GM23338 (cell line): ENCODE results near the gene ERMN. TPM values are rescaled to one million over a fixed set of nuclear protein-coding genes. Genes with fewer than 3 reads are reported as not detected.

Experiments
- ATAC-seq: fragments of 200-7000 bp; cut with Tn5 transposase; 3 replicates; pipeline ENCODE4 v1.9.1; 2020
- DNase-seq: peaks from one replicate; pipeline ENCODE4 v3.0.0-alpha.2; 2015; ENCODE audit warnings: low spot score
- H2AFZ ChIP-seq: fragments of 200-600 bp; sonication (generic); 2 replicates; pipeline ENCODE4 v1.8.0; 2016; ENCODE audit warnings: antibody characterized with exemption, mild to moderate bottlenecking, moderate library complexity
- H3F3A ChIP-seq: fragments of 200-600 bp; sonication (generic); replicated peaks from 2 replicates; pipeline ENCODE4 v1.8.0; 2017; ENCODE audit warnings: antibody characterized with exemption, mixed run types, low read depth
- H3K27ac ChIP-seq: fragments of 200-600 bp; sonication (generic); 2 replicates; pipeline ENCODE4 v1.6.1; 2016; ENCODE audit warnings: low read depth
- H3K27me3 ChIP-seq: fragments of 200-600 bp; sonication (generic); 2 replicates; pipeline ENCODE4 v1.8.0; 2016; ENCODE audit warnings: mild to moderate bottlenecking, mixed run types, moderate library complexity; ENCODE audit not compliant: insufficient read depth
- H3K36me3 ChIP-seq: fragments of 200-600 bp; sonication (generic); 2 replicates; pipeline ENCODE4 v1.8.0; 2016; ENCODE audit warnings: mild to moderate bottlenecking; ENCODE audit not compliant: insufficient read depth
- H3K4me1 ChIP-seq: fragments of 200-600 bp; sonication (generic); 2 replicates; pipeline ENCODE4 v1.8.0; 2016; ENCODE audit warnings: mild to moderate bottlenecking, moderate library complexity; ENCODE audit not compliant: insufficient read depth
- H3K4me2 ChIP-seq: fragments of 200-600 bp; sonication (generic); 2 replicates; pipeline ENCODE4 v1.7.1; 2017; ENCODE audit warnings: mixed run types
- H3K4me3 ChIP-seq: fragments of 200-600 bp; sonication (generic); 2 replicates; pipeline ENCODE4 v1.6.1; 2016; ENCODE audit warnings: mixed run types
- H3K79me2 ChIP-seq: fragments of 200-600 bp; sonication (generic); replicated peaks from 2 replicates; pipeline ENCODE4 v1.8.0; 2017; ENCODE audit warnings: mild to moderate bottlenecking; ENCODE audit not compliant: insufficient read depth
- H3K9me2 ChIP-seq: fragments of 200-600 bp; sonication (generic); 2 replicates; pipeline ENCODE4 v1.8.0; 2017; ENCODE audit not compliant: insufficient read depth
- H4K20me1 ChIP-seq: fragments of 200-600 bp; sonication (generic); replicated peaks from 2 replicates; pipeline ENCODE4 v1.8.0; 2017; ENCODE audit warnings: mild to moderate bottlenecking; ENCODE audit not compliant: insufficient read depth
- H3K27ac Mint-ChIP-seq: 2 replicates; pipeline ENCODE4 v1.8.0; 2020; ENCODE audit warnings: inconsistent platforms, mild to moderate bottlenecking, moderate library complexity, mixed read lengths
- H3K27me3 Mint-ChIP-seq: 3 replicates; pipeline ENCODE4 v1.8.0; 2022; ENCODE audit warnings: low read depth, mild to moderate bottlenecking, moderate library complexity, mixed read lengths, inconsistent platforms; ENCODE audit not compliant: insufficient read depth, poor library complexity
- H3K36me3 Mint-ChIP-seq: 3 replicates; pipeline ENCODE4 v1.8.0; 2021; ENCODE audit warnings: low read depth, mild to moderate bottlenecking, inconsistent platforms, moderate library complexity, mixed read lengths
- H3K4me1 Mint-ChIP-seq: 3 replicates; pipeline ENCODE4 v1.8.0; 2020; ENCODE audit warnings: mild to moderate bottlenecking, inconsistent platforms, mixed read lengths
- H3K4me3 Mint-ChIP-seq: 3 replicates; pipeline ENCODE4 v1.8.0; 2021; ENCODE audit warnings: moderate library complexity, mild to moderate bottlenecking, inconsistent platforms, mixed read lengths
- H3K9me3 Mint-ChIP-seq: 3 replicates; pipeline ENCODE4 v1.8.0; 2020; ENCODE audit warnings: moderate library complexity, mild to moderate bottlenecking, inconsistent platforms, mixed read lengths
- EZH2 ChIP-seq: fragments of 200-600 bp; sonication (generic); IDR thresholded peaks from one replicate; pipeline ENCODE4 v1.8.0; 2017; ENCODE audit warnings: antibody characterized with exemption, mild to moderate bottlenecking, low read depth; ENCODE audit not compliant: unreplicated experiment
- EZH2phosphoT487 ChIP-seq: fragments of 200-600 bp; sonication (generic); IDR thresholded peaks from one replicate; pipeline ENCODE4 v1.8.1; 2018; ENCODE audit warnings: antibody characterized with exemption; ENCODE audit not compliant: unreplicated experiment
- JUNB ChIP-seq: IDR thresholded peaks from one replicate; pipeline ENCODE4 v1.6.1; 2016; ENCODE audit warnings: antibody characterized with exemption; ENCODE audit not compliant: unreplicated experiment
- POLR2AphosphoS5 ChIP-seq: IDR thresholded peaks from 2 replicates; pipeline ENCODE4 v1.6.1; 2016; ENCODE audit warnings: antibody characterized with exemption, low read depth
- REST ChIP-seq: IDR thresholded peaks from one replicate; pipeline ENCODE4 v1.6.1; 2018; ENCODE audit warnings: antibody characterized with exemption; ENCODE audit not compliant: unreplicated experiment
- STAT1 ChIP-seq: IDR thresholded peaks from one replicate; pipeline ENCODE4 v1.6.1; 2016; ENCODE audit warnings: antibody characterized with exemption; ENCODE audit not compliant: unreplicated experiment
- ZNF114 ChIP-seq: fragments of 250-450 bp; sonication (Bioruptor Pico); IDR thresholded peaks from 2 replicates; pipeline ENCODE4 v1.5.0; 2020; ENCODE audit warnings: mild to moderate bottlenecking, moderate library complexity
- ZNF331 ChIP-seq: fragments of 250-450 bp; sonication (Bioruptor Pico); IDR thresholded peaks from 2 replicates; pipeline ENCODE4 v1.5.0; 2020; ENCODE audit warnings: low read depth, mild to moderate bottlenecking, moderate library complexity
- ZNF462 ChIP-seq: fragments of 250-450 bp; sonication (Bioruptor Pico); IDR thresholded peaks from 2 replicates; pipeline ENCODE4 v1.5.0; 2020; ENCODE audit warnings: mild to moderate bottlenecking, moderate library complexity
- polyA plus RNA-seq: library from polyadenylated mRNA; unstranded; fragments of >200 nt; fragmentation: Nextera tagmentation; extraction: Ambion mirVana; gene quantifications from 2 replicates; pipeline ENCODE4 v1.2.1, GENCODE V29; 2016
- total RNA-seq: library from RNA; depleted of rRNA; stranded (reverse); fragments of >200 nt; shearing (Covaris generic); gene quantifications from 2 replicates; pipeline ENCODE4 v1.2.3, GENCODE V29; 2014

Gene ERMN
- total and polyA plus RNA-seq, 2 experiments from 2014 or later: 0.35 to 0.44 TPM

- DNase-seq: no peak
- Histone ChIP-seq H3K27ac (no peak overlapping the region), H3K9me2 (0 out of 2 replicates have a peak, but pooled peaks cover 3% of the 10 kb centered on the region), H3K27me3 (no peaks in the 10 kb centered on the region), H3K4me2 (no peak overlapping the region), H3K4me1 (no peaks in the 10 kb centered on the region), H3K36me3 (no peaks in the 10 kb centered on the region), H4K20me1 (no peaks in the 10 kb centered on the region), H3K79me2 (no peaks in the 10 kb centered on the region), H3F3A (no peaks in the 10 kb centered on the region), H3K4me3 (no peak overlapping the region), H2AFZ (no peak overlapping the region)
- no peaks in the 10 kb centered on the region for H3K4me1 Mint-ChIP-seq
- H3K27ac Mint-ChIP-seq: no peak overlapping the region
- no peaks in the 10 kb centered on the region for H3K27me3 Mint-ChIP-seq
- H3K36me3 Mint-ChIP-seq: no peaks in the 10 kb centered on the region
- H3K4me3 Mint-ChIP-seq: no peak overlapping the region
- ATAC-seq: no peak
- TF ChIP-seq ZNF462 (CRISPR knock-in tag) (no peak), EZH2 (no peak), ZNF331 (CRISPR knock-in tag) (no peak), ZNF114 (CRISPR knock-in tag) (no peak), STAT1 (no peak), JUNB (no peak), POLR2AphosphoS5 (no peak), REST (no peak), EZH2phosphoT487 (no peak)
- H3K9me3 Mint-ChIP-seq: no peaks in the 10 kb centered on the region
Observed at GRCh38 chr2:157296958-157297357, 28.7 kb downstream of the ERMN start.
